Measurements from ENCODE around the gene CCNJL. TPM values are rescaled to one million over a fixed set of nuclear protein-coding genes. Genes with fewer than 3 reads are reported as not detected.

The CCNJL gene
- total RNA-seq, 2 experiments from 2014 or later, result not detected

GRCh38 chr5:160211352-160211751, 101.0 kb downstream of the CCNJL start:
- ChIA-PET POLR2A (interaction anchor here (0.6 kb wide), 3 partner anchors 55 to 124 kb away, joined by 3 to 4 read pairs (median 3); no protein-coding TSS in a partner anchor), CTCF (ENCODE audit: unreplicated experiment) (no interaction called here)
- Histone ChIP-seq H3K4me2 (ENCODE audit: low read length) (no peak overlapping the region), H3K4me3 (ENCODE audit: low read depth, low read length, poor library complexity, severe bottlenecking) (no peak overlapping the region), H3K79me2 (ENCODE audit: insufficient read depth, low read depth, low read length) (no peaks in the 10 kb centered on the region), H3K9me2 (ENCODE audit: insufficient read depth, low read length) (no peaks in the 10 kb centered on the region), H3K9me3 (ENCODE audit: low read length) (no peaks in the 10 kb centered on the region), H2AFZ (ENCODE audit: low read length) (no peak overlapping the region), H3K36me3 (ENCODE audit: insufficient read depth, low read length) (no peaks in the 10 kb centered on the region), H3K27ac (ENCODE audit: low read depth, low read length, poor library complexity, severe bottlenecking) (no peak overlapping the region), H4K20me1 (ENCODE audit: insufficient read depth, low read length) (no peaks in the 10 kb centered on the region), H3K4me1 (ENCODE audit: insufficient read depth, low read length, poor library complexity, severe bottlenecking) (no peaks in the 10 kb centered on the region)
- no peak for DNase-seq (ENCODE audit: low spot score)
- no TSS peak for BruUV-seq (replicated peaks)
- TF ChIP-seq EZH2phosphoT487 (IDR thresholded peaks at IDR 0.05; ENCODE audit: borderline replicate concordance, low read depth, low read length), result no peak
- intact Hi-C loops (cut with micrococcal nuclease; ENCODE audit: unreplicated experiment), result no loop called here

DNA sequence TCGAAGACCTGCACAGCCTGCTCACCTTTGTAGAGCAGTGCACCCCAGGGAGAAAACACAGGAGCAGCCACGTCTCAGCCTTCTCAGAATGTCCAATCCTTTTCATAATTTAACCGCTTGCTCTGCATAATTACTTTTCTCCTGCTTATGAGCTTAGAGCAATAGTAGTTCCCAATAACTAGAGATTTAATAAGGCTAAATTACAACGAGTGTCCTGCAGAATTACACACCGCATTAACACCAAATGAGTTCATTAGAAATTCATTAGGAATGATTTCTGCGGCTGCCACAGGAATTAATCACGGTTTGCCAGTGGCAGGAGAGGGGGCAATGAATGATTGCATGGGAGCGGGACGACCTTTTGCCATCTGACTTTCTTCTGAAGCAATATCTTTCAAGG, 101.8 kb downstream of the CCNJL start:
- BruUV-seq (replicated peaks), result no TSS peak
- no peak for DNase-seq (ENCODE audit: low spot score)
- TF ChIP-seq, protein P1, sequence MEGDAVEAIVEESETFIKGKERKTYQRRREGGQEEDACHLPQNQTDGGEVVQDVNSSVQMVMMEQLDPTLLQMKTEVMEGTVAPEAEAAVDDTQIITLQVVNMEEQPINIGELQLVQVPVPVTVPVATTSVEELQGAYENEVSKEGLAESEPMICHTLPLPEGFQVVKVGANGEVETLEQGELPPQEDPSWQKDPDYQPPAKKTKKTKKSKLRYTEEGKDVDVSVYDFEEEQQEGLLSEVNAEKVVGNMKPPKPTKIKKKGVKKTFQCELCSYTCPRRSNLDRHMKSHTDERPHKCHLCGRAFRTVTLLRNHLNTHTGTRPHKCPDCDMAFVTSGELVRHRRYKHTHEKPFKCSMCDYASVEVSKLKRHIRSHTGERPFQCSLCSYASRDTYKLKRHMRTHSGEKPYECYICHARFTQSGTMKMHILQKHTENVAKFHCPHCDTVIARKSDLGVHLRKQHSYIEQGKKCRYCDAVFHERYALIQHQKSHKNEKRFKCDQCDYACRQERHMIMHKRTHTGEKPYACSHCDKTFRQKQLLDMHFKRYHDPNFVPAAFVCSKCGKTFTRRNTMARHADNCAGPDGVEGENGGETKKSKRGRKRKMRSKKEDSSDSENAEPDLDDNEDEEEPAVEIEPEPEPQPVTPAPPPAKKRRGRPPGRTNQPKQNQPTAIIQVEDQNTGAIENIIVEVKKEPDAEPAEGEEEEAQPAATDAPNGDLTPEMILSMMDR (conservative IDR thresholded peaks at IDR 0.05; ENCODE audit: low read length), result no peak
- no peak for TF ChIP-seq EZH2phosphoT487 (IDR thresholded peaks at IDR 0.05; ENCODE audit: borderline replicate concordance, low read depth, low read length)
- H3K4me2 ChIP-seq (ENCODE audit: low read length), result no peak overlapping the region
- no peak overlapping the region for H3K27ac ChIP-seq (ENCODE audit: low read depth, low read length, poor library complexity, severe bottlenecking)
- no peaks in the 10 kb centered on the region for H3K4me1 ChIP-seq (ENCODE audit: insufficient read depth, low read length, poor library complexity, severe bottlenecking)
- H3K79me2 ChIP-seq (ENCODE audit: insufficient read depth, low read depth, low read length), result no peaks in the 10 kb centered on the region
- no peaks in the 10 kb centered on the region for H4K20me1 ChIP-seq (ENCODE audit: insufficient read depth, low read length)
- no peaks in the 10 kb centered on the region for H3K9me3 ChIP-seq (ENCODE audit: low read length)
- no peaks in the 10 kb centered on the region for H3K36me3 ChIP-seq (ENCODE audit: insufficient read depth, low read length)
- POLR2A ChIA-PET, result interaction anchor here (0.6 kb wide), 1 partner anchor 236 kb away, joined by 4 read pairs; no protein-coding TSS in a partner anchor
- no peaks in the 10 kb centered on the region for H3K9me2 ChIP-seq (ENCODE audit: insufficient read depth, low read length)
- no peak overlapping the region for H3K4me3 ChIP-seq (ENCODE audit: low read depth, low read length, poor library complexity, severe bottlenecking)
- no peak overlapping the region for H2AFZ ChIP-seq (ENCODE audit: low read length)
- CTCF ChIA-PET (ENCODE audit: unreplicated experiment), result no interaction called here
- intact Hi-C loops (cut with micrococcal nuclease; ENCODE audit: unreplicated experiment), result no loop called here

GRCh38 chr5:160209917-160210316, 102.4 kb downstream of the CCNJL start:
- H3K27ac ChIP-seq (ENCODE audit: low read depth, low read length, poor library complexity, severe bottlenecking), result no peak overlapping the region
- no peaks in the 10 kb centered on the region for H3K4me1 ChIP-seq (ENCODE audit: insufficient read depth, low read length, poor library complexity, severe bottlenecking)
- no peak overlapping the region for H3K4me3 ChIP-seq (ENCODE audit: low read depth, low read length, poor library complexity, severe bottlenecking)
- no peak overlapping the region for H2AFZ ChIP-seq (ENCODE audit: low read length)
- TF ChIP-seq, protein P1 (conservative IDR thresholded peaks at IDR 0.05; ENCODE audit: low read length), result no peak
- TF ChIP-seq EZH2phosphoT487 (IDR thresholded peaks at IDR 0.05; ENCODE audit: borderline replicate concordance, low read depth, low read length), result no peak
- H3K36me3 ChIP-seq (ENCODE audit: insufficient read depth, low read length), result no peaks in the 10 kb centered on the region
- DNase-seq (ENCODE audit: low spot score), result no peak
- POLR2A ChIA-PET, result interaction anchor here (0.6 kb wide), 1 partner anchor 236 kb away, joined by 4 read pairs; no protein-coding TSS in a partner anchor
- BruUV-seq (replicated peaks), result no TSS peak
- no peak overlapping the region for H3K4me2 ChIP-seq (ENCODE audit: low read length)
- H3K79me2 ChIP-seq (ENCODE audit: insufficient read depth, low read depth, low read length), result no peaks in the 10 kb centered on the region
- no peaks in the 10 kb centered on the region for H3K9me3 ChIP-seq (ENCODE audit: low read length)
- no peaks in the 10 kb centered on the region for H3K9me2 ChIP-seq (ENCODE audit: insufficient read depth, low read length)
- CTCF ChIA-PET (ENCODE audit: unreplicated experiment), result no interaction called here
- no peaks in the 10 kb centered on the region for H4K20me1 ChIP-seq (ENCODE audit: insufficient read depth, low read length)
- intact Hi-C loops (cut with micrococcal nuclease; ENCODE audit: unreplicated experiment), result loop anchor here (10.0 kb wide), 1 partner anchor 185 kb away; no protein-coding TSS in a partner anchor

Measured in OCI-LY7 (cell line).